ENCODE results near the gene SMYD3.
"Not testable (repeated sequence)": the region's sequence is repeated elsewhere in the genome, so short reads cannot be mapped to it uniquely, and the experiment has no call there.

Gene SMYD3

GRCh38 chr1:245942856-245943255 lies 564.2 kb downstream of the SMYD3 start:
- Histone ChIP-seq H3K9me3 (ENCODE audit: control insufficient read depth, insufficient read depth, low read length) (no peaks in the 10 kb centered on the region; the same call in 1 of the 2 replicates), H3K79me2 (ENCODE audit: control insufficient read depth, low read length) (peaks cover 6% of the 10 kb centered on the region; the same call in 1 of the 2 replicates), H3K4me2 (ENCODE audit: low read length) (no peak overlapping the region), H4K20me1 (ENCODE audit: control insufficient read depth, insufficient read depth, low read depth, low read length) (no peaks in the 10 kb centered on the region), H3K36me3 (ENCODE audit: control insufficient read depth, low read length) (no peaks in the 10 kb centered on the region), H3K9me2 (replicated peaks; ENCODE audit: control insufficient read depth, low read length) (no peaks in the 10 kb centered on the region), H3K4me1 (ENCODE audit: control insufficient read depth, low read length) (peaks cover 15% of the 10 kb centered on the region), H3K4me3 (ENCODE audit: low read length) (no peak overlapping the region), H3F3A (ENCODE audit: control insufficient read depth, insufficient read depth) (no peaks in the 10 kb centered on the region), H3K27ac (ENCODE audit: low read depth, low read length) (no peak overlapping the region), H3K27me3 (ENCODE audit: control insufficient read depth, low read length) (no peaks in the 10 kb centered on the region)
- no peak for TF ChIP-seq EZH2phosphoT487 (IDR thresholded peaks at IDR 0.05; ENCODE audit: borderline replicate concordance, low read length)
- no peak for TF ChIP-seq CTCF (IDR thresholded peaks at IDR 0.05; ENCODE audit: low read depth, low read length, poor library complexity, severe bottlenecking)

- H3K27me3 ChIP-seq (ENCODE audit: control insufficient read depth, low read length), result not testable (repeated sequence)
These were observed 565.3 kb downstream of the SMYD3 start for GRCh38 chr1:245941771-245942170.

GRCh38 chr1:245939756-245940345 lies 567.2 kb downstream of the SMYD3 start:
- no peaks in the 10 kb centered on the region for H3K9me2 ChIP-seq (replicated peaks; ENCODE audit: control insufficient read depth, low read length)
- no peak overlapping the region for H3K27ac ChIP-seq (ENCODE audit: low read depth, low read length)

More at GRCh38 chr1:245941771-245942170, 565.3 kb downstream of the SMYD3 start:
- H3K4me3 ChIP-seq (ENCODE audit: low read length); H3F3A ChIP-seq (ENCODE audit: control insufficient read depth, insufficient read depth); H3K27ac ChIP-seq (ENCODE audit: low read depth, low read length); H3K36me3 ChIP-seq (ENCODE audit: control insufficient read depth, low read length); H4K20me1 ChIP-seq (ENCODE audit: control insufficient read depth, insufficient read depth, low read depth, low read length); H3K4me2 ChIP-seq (ENCODE audit: low read length); H3K9me3 ChIP-seq (ENCODE audit: control insufficient read depth, insufficient read depth, low read length); H3K79me2 ChIP-seq (ENCODE audit: control insufficient read depth, low read length); H3K9me2 ChIP-seq (replicated peaks; ENCODE audit: control insufficient read depth, low read length): not testable (repeated sequence)
- H3K4me1 ChIP-seq (ENCODE audit: control insufficient read depth, low read length), result peaks cover 15% of the 10 kb centered on the region

More at GRCh38 chr1:245939756-245940345, 567.2 kb downstream of the SMYD3 start:
- no peaks in the 10 kb centered on the region for H3K4me1 ChIP-seq (ENCODE audit: control insufficient read depth, low read length)
- H3K36me3 ChIP-seq (ENCODE audit: control insufficient read depth, low read length), result no peaks in the 10 kb centered on the region
- H3K9me3 ChIP-seq (ENCODE audit: control insufficient read depth, insufficient read depth, low read length), result no peaks in the 10 kb centered on the region; the same call in 1 of the 2 replicates
- H3K27me3 ChIP-seq (ENCODE audit: control insufficient read depth, low read length), result no peaks in the 10 kb centered on the region
- no peak overlapping the region for H3K4me2 ChIP-seq (ENCODE audit: low read length)
- no peaks in the 10 kb centered on the region for H3F3A ChIP-seq (ENCODE audit: control insufficient read depth, insufficient read depth)
- no peak overlapping the region for H3K4me3 ChIP-seq (ENCODE audit: low read length)
- no peaks in the 10 kb centered on the region for H4K20me1 ChIP-seq (ENCODE audit: control insufficient read depth, insufficient read depth, low read depth, low read length)
- peaks cover 3% of the 10 kb centered on the region; the same call in 1 of the 2 replicates for H3K79me2 ChIP-seq (ENCODE audit: control insufficient read depth, low read length)
- TF ChIP-seq CTCF (IDR thresholded peaks at IDR 0.05; ENCODE audit: low read depth, low read length, poor library complexity, severe bottlenecking) (no peak), EZH2phosphoT487 (IDR thresholded peaks at IDR 0.05; ENCODE audit: borderline replicate concordance, low read length) (no peak)

All from DOHH2 (cell line).